GM12891 (cell line): Measurements from ENCODE around the gene UGT1A8.

Experiments
- POLR2A ChIP-seq: IDR thresholded peaks from 2 replicates; pipeline ENCODE4 v1.6.1; 2011; ENCODE audit warnings: low read depth, low read length, control low read depth
- POLR2AphosphoS5 ChIP-seq: IDR thresholded peaks from 2 replicates; pipeline ENCODE4 v1.6.1; 2011; ENCODE audit warnings: low read depth, low read length, control low read depth
- POU2F2 ChIP-seq: IDR thresholded peaks from 2 replicates; pipeline ENCODE4 v1.6.1; 2011; ENCODE audit warnings: low read depth, mild to moderate bottlenecking, control low read depth, low read length, moderate library complexity
- TAF1 ChIP-seq: IDR thresholded peaks from 2 replicates; pipeline ENCODE4 v1.6.1; 2011; ENCODE audit warnings: low read depth, low read length, control low read depth

GRCh38 chr2:233820774-233821105 lies 203.3 kb downstream of the UGT1A8 start:
- TF ChIP-seq TAF1 = no peak
- TF ChIP-seq POLR2AphosphoS5 = no peak
- no peak for TF ChIP-seq POLR2A
- no peak for TF ChIP-seq POU2F2
